ENCODE measurements around the gene MYH9.

Gene MYH9

DNA sequence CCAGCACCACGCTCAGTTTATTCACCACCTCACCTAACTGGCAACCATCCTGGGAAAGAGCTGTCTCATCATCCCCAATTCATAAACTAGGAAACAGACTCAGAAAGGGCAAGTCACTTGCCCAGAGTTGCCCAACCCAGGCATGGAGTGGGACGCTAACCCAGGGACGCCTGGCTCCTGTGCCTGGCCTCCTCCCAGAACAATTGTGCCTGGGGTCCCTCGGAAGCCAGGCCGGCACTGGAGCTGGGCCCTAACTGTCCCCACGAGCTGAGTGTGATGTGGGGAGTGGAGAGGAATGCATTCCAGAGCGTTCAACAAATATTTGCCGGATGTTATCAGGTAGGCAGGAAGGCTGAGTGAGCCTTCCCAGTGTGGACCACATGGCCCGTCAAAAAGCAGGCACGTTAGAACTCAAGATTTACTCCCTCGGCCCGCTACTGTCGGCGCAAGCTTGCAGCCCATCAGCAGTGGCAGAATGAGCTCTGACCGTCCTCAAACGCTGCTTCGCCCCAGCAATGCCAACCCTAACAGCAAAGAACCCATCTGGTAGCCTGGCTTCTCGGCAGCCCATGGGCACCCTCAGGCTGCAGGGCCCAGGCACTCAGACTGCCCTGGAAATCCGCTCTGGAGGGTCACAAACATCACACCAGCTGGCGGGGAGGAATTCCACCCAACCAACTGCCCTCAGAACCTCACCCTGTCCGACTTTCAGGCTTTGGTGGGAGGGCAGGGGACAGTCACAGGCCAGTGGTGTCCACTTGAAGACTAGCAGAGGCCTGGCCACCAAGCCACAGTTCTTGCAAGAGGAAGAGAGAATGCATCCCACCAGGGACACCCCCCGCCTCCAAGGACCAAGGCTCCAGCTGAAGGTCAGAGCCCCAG is 35.6 kb downstream of the MYH9 start:
- in situ Hi-C loops (cut with MboI; ENCODE audit: low sequenced_read_pairs), result no loop called here

GRCh38 chr22:36350751-36351594 is 36.8 kb downstream of the MYH9 start:
- in situ Hi-C loops (cut with MboI; ENCODE audit: low sequenced_read_pairs), result no loop called here

DNA sequence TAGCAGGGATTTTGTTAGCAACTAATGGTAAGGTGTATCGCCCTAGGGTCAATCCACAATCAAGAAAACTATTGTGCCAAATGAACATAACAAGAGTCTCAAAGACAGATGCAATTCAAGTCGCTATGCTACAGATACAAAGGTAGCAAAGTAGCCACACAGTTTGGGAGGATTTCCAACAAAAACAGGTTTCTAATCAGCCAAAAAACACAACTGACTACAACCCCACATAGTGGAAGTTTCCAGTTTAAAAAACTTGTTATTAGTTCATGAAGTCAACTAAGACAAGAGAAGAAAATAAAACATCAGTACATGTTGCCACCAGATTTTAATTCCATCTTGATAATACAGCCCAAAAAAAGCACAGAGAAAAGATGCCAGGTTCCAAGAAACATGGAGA is 38.0 kb downstream of the MYH9 start:
- in situ Hi-C loops (cut with MboI; ENCODE audit: low sequenced_read_pairs), result no loop called here

- in situ Hi-C loops (cut with MboI; ENCODE audit: low sequenced_read_pairs), result no loop called here
Measured at GRCh38 chr22:36348760-36349159, 39.0 kb downstream of the MYH9 start.

GRCh38 chr22:36347094-36347493 is 40.7 kb downstream of the MYH9 start:
- in situ Hi-C loops (cut with MboI; ENCODE audit: low sequenced_read_pairs), result no loop called here

DNA sequence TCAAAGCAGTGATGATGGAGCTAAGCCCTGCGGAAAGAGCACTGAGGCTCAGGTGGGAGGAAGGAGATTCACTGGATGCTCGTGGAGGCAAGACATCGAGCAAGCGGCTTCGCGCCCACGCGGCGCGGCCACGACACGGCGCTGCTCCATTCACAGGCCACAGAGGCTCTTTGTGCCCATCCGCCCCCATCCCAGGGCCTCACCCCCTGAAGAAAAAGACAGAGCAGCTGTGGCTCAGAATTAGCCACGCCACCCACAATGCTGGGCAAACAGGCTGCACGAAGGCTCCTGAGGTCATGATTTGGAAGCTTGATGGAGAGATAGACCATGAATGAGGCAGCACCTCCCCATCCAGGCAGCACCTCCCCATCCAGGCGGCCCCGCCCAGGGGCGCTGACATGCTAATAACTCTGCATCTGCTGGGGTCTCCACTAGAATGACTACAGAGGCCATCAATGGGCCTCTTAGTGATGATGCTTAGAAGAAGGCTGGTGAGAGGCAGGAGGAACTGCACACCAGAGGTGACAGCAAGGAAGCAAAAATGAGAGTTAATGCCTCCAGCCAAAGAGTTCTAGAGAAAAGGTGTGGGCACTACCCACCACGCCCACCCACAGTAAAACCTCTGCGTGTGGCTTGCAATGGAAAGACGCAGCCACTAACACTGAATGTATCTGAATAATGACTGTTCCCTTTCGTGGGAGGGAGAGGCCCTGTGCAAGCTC is 43.5 kb downstream of the MYH9 start:
- in situ Hi-C loops (cut with MboI; ENCODE audit: low sequenced_read_pairs), result no loop called here

GRCh38 chr22:36343720-36344105 is 44.1 kb downstream of the MYH9 start:
- in situ Hi-C loops (cut with MboI; ENCODE audit: low sequenced_read_pairs), result no loop called here

GRCh38 chr22:36343070-36343719 is 44.6 kb downstream of the MYH9 start:
- in situ Hi-C loops (cut with MboI; ENCODE audit: low sequenced_read_pairs), result no loop called here

DNA sequence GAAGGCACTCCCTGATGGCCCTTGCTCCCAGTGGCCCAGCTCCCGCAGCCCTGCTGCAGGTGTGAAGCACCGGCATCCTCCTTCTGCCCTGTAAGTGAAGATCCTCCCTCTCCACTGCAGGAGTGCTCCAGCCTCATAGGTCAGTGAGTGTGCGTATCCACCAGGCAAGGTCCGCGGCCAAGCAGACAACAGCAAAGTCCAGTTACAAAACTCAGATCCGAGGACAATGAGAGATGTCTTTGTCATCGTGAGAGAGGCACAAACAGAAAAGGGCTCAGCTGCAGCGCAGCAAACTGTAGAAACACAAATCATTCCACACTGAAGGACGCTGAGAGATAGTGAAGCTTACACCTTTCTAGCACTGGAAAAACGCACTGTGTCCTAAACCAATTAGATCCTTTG is 46.1 kb downstream of the MYH9 start:
- in situ Hi-C loops (cut with MboI; ENCODE audit: low sequenced_read_pairs), result no loop called here

DNA sequence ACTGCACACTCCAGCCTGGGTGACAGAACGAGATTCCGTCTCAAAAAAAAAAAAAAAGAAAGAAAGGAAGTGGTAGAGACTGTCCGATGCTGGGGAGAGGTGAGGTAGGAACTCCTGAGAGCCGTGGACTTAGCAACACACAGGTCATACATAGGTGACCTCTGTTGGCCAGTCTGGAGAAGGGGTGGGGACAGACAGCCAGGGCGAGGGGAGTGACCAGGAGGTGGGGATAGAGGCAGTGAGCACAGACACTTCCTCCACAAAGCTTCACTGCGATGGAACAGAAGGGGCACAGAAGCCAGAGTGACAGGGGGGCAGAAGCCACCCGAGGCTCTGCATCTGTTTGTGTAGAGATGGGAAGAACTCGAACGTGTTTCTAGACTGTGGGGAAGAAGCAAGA is 47.1 kb downstream of the MYH9 start:
- in situ Hi-C loops (cut with MboI; ENCODE audit: low sequenced_read_pairs), result no loop called here

DNA sequence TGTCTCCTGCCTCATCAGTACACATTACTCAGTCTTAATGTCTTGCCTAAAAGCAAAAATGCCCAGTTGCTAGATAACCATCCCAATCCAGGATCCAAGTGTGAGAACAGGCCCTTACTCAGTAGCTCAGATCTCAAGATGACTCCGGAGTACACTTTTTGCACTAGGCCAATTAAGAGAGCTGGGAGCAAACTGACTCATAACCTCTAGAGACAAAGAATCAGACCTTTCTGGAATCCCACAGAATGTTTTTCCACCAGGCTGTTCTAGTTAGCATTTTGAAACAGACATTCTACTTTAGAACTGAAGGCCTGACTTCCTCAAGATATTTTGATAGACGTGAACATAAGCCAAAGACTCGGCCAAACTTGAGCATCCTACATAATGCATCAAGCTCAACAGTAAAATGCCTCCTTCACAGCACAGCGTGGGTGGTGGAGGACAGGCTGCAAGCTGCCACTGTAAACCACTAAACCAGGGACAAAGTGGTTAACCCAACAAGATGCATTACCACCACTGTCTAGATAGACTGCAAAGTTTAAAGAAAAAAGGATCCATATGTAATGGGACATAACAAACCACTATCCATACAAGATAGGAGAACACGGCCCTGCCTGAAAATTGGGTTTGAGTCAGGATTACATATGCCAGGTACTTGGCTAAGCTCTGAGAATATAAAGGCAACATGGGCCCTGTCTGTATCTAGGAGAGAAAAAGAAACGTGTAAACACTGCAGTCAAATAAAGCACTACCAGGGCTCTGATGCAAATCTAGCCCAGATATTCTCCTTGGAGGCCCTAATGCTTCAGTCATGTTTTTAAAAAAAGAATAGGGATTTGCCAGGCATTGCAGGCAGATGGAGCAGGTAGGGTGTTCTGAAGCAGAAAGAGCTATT is 48.3 kb downstream of the MYH9 start:
- in situ Hi-C loops (cut with MboI; ENCODE audit: low sequenced_read_pairs), result no loop called here

GRCh38 chr22:36337365-36338130 is 50.2 kb downstream of the MYH9 start:
- in situ Hi-C loops (cut with MboI; ENCODE audit: low sequenced_read_pairs), result no loop called here

DNA sequence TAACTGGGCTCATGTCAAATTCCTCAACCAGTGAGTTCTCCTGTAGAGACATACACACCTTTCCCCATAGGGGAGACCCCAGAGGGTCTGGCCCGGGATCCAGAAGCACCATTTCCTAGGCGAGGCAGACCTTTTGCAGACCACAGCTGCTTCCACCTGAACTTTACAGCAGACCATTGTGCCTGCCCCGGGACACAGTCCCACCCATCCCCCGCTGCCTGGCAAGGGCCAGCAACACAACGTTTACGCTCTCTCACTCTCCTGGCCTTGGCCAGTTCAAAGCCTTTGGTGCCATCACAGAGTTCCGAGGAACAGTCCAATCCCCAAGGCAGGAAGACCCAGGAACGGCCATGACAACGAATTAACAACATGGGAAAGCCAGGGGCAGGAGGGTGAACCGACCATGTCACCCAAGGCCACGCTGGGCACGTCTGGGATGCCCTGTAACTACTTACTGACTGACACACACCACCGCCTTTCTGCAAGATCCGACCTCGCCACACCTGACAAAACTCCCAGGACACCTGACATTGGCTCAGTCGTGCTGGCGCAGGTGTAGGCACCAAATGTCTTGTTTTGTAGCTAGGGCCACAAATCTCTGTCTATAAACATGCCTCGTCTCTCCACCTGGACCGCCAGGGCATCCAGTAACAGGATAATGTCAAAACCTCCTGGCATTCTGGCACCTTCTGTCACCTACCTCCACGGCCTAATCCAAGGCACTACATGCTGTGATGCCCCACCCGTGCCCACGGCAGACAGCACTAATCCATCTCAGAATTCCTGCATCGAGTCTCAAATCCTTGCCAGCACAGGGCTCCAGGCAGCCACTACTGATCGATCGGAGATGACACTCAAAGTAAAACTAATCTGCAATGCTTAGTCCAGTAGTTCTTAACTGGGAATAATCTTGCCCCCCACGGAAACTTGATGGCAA is 51.3 kb downstream of the MYH9 start:
- in situ Hi-C loops (cut with MboI; ENCODE audit: low sequenced_read_pairs), result no loop called here

- in situ Hi-C loops (cut with MboI; ENCODE audit: low sequenced_read_pairs), result no loop called here
Measured at GRCh38 chr22:36335621-36336020, 52.1 kb downstream of the MYH9 start.

- in situ Hi-C loops (cut with MboI; ENCODE audit: low sequenced_read_pairs), result no loop called here
Measured at GRCh38 chr22:36334821-36335603, 52.8 kb downstream of the MYH9 start.

GRCh38 chr22:36334081-36334820 is 53.5 kb downstream of the MYH9 start:
- in situ Hi-C loops (cut with MboI; ENCODE audit: low sequenced_read_pairs), result no loop called here

- in situ Hi-C loops (cut with MboI; ENCODE audit: low sequenced_read_pairs), result no loop called here
Measured at GRCh38 chr22:36333644-36334043, 54.1 kb downstream of the MYH9 start.

All from HL-60/S4 (cell line).